HG02840 (cell line): ENCODE measurements around the gene TOB1.

ENCODE experiments used
- ATAC-seq: cut with Tn5 transposase; IDR thresholded peaks from one replicate; pipeline ENCODE4 v1.9.1; 2021; ENCODE audit warnings: mild to moderate bottlenecking, moderate library complexity, moderate number of reproducible peaks; ENCODE audit not compliant: unreplicated experiment, low FRiP score

Gene TOB1, protein sequence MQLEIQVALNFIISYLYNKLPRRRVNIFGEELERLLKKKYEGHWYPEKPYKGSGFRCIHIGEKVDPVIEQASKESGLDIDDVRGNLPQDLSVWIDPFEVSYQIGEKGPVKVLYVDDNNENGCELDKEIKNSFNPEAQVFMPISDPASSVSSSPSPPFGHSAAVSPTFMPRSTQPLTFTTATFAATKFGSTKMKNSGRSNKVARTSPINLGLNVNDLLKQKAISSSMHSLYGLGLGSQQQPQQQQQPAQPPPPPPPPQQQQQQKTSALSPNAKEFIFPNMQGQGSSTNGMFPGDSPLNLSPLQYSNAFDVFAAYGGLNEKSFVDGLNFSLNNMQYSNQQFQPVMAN

DNA sequence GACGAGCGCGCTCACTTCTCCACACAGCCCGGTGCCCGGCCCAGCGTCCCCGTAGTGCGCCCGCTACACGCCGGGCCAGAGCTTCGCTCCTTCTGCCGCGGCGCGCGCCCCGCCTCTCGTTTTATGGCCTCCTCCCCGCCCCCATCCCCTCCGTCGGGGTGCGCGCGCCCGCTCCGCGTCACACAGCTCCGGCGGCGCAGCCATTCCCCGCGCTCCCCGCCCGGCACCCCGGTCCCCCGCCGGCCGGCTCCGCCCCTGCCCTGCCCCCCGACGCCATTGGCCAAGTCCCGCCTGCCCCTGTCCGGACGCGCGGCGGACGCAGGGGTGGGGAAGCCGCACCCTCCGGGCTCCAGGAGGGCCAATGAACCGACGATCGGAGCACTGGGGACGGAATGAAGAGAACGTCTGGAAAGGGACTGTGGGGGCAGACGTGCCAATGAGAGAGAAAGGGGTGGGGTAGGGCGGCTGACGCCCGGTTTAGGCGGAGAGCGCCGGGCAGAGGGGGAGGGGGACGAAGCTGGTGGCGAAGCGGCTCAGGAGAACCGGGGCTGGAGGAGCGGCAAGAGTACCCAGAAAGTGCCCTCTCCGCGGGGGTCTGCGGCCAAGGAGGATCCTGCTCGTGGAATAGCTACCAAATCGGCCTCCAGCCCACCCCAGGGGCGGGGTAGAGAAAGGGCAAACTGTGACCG lies at the start of gene TOB1:
Gene TOB1, minus strand, starts transcription at position 94 of the 689 bp plus-strand sequence. CDS start 2,337 bp downstream, outside the sequence.
- peak; percentile 71 for ATAC-seq

DNA sequence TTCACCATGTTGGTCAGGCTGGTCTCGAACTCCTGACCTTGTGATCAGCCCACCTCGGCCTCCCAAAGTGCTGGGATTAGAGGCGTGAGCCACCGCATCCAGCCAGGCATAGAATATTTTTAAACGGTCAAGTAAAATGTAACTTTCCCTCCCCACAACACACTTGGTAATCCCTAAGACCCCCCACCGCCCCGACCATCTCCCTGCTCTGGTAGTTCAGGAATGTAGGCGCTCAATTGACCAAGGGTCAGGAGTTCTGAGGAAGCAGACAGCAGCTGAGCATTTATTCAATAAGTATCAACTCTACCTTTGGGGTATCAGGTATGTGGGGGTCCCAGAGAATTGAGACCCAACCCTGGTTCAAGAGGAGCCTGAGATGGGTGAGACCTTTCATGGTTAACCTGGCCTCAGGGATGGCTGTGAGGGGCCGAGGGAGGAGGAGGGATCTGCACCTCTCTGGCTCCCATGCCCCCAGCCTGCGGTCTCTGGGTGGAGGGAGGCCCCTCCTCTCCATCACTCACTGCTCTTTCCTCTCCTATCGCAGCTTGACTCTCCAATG lies 48.4 kb upstream of the TOB1 start:
- no peak for ATAC-seq

DNA sequence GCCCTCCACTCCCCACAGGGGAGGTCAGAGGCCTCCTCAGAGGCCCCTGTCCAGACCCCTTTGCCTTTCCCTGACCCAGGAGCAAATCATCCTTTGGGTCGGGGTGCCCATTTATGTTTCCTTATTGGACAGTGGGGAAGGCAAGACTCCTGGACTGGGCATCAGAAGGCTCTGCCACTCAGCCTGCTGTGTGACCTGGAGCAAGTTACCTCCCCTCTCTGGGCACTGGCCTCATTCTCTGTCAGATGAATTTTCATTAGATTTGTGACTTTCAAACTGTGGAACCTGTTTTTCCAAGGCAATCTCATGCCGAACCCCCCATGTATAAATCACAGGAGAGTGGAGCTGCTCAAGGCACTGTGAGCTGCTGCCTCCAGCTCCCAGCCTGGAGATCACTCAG lies 47.0 kb upstream of the TOB1 start:
- ATAC-seq, result no peak

DNA sequence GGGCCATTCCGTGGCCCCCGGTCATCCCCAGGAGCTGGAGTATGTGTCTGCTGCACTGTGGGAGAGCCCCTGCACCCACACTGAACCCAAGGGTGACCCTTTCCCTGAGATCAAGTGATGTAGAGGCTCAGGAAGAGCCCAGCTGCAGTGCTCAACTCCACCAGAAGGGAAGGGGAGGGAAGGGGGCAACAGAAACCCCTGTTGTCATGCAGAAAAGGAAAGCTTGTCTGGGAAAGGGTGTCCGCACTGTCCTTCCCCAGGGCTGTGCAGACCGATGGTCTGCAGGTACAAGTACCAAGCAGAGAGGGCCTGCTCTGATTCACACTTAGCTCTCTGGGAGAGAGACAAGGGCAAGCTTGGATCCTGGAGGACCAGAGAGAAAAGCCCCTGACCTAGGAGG lies 45.7 kb upstream of the TOB1 start:
- no peak for ATAC-seq

DNA sequence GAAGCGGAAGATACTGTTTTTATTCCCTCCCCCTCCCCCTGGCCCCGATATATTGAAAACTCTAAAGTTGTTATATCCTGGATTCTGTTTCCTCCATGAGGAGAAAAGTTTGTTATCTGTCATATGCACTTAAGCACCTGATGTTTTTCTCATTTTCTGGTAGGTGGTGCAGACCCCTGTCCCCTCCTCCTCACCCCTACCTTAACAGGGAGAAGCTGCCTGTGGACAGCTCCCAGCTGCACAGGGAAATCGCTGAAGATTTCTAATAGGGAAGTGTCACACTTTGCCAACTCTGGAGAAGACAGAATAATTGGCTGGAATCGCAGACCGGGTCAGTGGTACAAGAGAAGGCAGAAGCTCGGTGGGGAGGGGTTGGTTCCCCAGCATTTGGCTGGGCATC lies 45.3 kb upstream of the TOB1 start:
- no peak for ATAC-seq

DNA sequence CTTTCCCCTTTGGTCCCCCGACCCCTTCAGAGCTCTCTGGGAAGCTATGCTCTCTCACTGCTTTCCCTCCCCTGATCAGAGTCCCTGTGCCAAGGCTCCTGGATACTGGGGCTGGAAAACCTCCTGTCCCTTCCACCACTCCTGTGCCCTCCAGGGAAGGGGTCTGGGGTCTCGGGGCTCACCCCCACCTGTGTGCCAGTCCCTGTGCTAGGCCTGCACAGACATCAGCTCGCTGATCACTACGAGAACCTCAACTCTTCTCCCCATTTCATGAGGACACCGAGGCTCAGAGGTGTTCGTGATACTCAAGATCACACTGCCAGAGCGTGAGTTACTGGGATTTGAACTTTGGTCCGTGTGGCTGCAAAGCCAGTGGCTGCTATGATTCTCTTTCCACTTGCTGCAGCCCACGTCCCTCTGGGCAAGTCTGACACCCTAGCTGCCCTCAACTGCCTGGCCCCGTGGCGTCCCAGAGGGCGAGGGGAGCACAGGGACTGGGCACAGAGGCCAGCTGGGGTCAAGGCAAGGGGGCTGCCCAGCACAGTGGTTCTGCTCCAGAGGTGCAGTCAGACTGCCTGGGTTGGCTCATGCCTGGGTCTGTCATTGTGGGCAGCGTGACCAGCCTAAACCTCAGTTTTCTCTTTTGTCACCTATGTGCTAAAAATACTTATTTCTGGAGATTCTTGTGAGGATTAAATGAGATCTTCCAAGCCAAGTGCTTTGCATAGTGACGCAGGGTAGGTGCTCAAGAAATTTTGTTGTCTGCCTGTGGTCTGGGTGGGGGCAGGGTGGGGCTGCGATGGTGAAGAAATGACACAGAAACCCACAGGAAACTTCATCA lies 43.8 kb upstream of the TOB1 start:
- ATAC-seq, result no peak

DNA sequence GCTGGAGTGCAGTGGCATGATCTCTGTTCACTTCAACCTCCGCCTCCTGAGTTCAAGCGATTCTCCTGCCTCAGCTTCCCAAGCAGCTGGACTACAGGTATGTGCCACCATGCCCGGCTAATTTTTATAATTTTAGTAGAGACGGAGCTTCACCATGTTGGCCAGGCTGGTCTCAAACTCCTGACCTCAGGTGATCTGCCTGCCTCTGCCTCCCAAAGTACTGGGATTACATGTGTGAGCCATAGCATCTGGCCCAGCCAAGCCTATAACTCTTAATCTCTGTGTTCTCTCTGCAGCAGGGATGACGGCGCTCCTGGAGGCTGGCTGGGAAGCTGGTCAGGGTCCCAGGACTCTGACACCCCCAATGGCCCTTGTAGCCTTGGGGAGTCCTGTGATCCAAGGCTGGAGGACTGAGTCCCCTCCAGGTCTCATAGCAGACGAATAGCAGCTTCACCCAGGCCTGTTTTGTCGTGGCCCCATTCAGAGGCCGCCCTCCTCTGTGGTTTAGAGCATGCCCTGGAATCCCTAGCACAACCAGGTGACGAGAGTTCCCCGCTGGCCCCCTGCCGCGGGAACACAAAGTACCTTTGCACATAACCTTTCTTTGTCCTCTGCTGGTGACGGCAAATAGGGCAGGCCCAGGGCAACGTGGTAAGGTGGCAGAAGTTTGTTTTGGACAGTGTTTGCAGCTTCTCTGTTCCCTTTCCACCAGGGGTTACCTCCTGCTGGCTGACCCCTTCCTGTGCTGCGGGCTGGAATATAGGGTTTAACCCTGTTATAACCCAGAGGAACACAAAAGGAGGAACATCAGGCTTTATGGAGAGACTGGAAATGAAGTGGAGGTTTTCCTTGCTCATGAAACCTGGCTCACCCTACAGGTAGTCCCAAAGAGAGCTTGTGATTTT lies 43.0 kb upstream of the TOB1 start:
- ATAC-seq, result no peak

DNA sequence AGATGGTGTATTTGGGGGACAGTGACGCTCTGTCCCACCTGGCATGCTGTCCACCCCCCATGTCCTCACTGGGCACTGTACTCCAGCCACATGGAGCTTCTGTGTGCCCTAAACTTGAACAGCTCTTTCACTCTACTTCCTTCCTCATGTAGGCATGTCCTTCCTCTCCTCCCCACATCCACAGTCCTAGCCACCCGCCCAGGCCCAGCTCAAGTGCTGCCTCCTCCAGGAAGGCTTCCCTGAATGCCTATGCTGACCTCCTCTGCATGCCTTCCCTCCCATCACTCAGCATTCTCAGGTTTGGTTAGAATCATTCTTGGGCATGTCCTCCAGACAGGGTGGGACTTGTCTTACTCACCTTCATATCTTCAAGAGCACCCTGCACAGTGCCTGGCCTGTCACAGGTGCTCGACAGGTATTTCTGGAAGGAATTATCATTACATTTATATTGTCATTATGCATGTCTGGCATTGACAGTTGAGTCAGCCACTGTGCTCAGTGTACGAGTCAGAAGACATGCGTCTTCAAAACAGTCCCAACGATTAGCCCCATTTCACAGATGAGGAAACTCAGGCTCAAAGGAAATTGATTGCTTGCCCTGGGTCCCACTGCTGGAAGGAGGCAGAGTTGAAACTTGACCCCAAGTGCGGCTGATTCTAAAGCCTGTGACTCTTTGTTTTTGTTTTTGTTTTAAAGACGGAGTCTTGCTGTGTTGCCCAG lies 42.1 kb upstream of the TOB1 start:
- ATAC-seq, result no peak

DNA sequence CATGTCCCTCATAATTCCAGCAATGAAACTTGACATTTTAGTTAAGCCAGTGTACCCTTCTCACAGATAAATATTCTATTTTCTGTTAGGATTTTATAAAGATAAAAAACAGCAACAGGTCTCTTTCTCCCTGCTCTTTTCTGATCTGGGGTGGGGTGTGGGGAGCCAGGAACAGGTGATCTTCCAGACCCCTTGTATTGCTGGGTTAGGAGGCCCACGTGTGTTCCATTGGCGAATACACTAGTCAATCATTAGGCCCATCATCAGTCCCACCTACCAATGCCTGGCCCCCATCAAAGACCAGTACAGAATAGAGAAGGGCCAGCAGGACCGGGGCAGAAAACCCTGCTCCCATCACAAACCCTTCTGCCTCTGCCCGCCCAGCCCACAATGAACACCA lies 40.3 kb upstream of the TOB1 start:
- ATAC-seq, result no peak

DNA sequence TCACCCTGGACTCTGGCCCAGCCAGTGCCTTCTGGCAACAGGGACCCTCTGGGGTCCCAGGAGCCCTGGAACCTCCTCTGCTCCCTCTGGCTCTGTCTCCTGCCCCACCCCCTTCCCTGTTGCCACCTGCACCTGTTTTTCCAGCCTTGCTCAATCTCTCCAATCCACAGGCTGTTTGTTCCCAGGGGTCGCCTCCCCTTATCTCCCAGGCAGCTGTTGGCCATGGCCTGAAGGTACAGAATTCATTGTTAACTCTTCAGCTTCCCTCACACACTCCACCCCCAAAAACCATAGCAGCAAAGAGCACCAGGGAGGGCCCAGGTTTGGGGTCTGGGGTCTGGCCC lies 39.3 kb upstream of the TOB1 start:
- ATAC-seq, result no peak

DNA sequence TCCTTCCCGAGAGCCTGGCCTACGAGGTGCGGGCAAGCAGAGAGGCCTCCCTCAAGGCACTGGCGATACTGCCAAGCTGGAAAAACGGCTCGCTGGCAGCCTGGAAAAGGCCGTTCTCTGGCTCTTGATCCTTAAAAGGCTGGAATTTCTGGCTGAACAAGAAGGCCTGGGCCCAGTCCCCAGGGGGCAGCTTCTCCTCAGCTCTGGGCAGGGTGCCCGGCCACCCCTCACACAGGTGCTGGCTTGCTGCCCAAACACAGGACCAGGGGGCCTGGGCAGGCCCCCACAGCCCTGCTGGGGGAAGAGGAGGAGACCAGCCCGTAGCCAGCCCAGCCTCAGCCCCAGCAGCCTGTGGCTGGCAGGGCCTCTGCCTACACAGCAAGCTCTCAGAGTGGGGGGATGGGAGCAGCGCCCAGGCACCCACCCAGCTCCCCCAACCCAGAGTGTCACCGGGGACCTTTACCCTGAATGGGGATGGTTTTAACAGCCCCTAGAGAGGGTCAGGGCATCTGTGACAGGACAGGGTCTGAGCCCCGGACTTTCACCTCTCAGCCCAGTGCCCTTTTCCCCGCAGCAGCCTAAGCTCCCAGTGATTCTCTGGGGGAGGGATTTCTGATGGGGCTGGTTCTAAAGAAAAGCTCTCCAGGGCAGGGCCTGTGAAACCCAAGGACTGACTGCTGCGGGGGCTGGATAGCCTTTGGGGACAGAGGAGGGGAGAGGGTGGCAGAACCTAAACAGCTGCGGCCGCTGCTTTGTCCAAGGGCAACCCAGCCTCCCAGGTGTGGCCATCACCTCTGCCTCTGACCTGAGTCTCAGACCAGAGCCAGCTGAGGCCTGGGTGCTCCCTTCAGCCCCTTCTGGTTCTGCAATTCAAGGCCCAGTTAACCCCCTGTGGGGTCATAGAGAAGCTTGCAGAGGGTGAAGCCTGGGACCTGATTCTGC lies 38.6 kb upstream of the TOB1 start:
- no peak for ATAC-seq

DNA sequence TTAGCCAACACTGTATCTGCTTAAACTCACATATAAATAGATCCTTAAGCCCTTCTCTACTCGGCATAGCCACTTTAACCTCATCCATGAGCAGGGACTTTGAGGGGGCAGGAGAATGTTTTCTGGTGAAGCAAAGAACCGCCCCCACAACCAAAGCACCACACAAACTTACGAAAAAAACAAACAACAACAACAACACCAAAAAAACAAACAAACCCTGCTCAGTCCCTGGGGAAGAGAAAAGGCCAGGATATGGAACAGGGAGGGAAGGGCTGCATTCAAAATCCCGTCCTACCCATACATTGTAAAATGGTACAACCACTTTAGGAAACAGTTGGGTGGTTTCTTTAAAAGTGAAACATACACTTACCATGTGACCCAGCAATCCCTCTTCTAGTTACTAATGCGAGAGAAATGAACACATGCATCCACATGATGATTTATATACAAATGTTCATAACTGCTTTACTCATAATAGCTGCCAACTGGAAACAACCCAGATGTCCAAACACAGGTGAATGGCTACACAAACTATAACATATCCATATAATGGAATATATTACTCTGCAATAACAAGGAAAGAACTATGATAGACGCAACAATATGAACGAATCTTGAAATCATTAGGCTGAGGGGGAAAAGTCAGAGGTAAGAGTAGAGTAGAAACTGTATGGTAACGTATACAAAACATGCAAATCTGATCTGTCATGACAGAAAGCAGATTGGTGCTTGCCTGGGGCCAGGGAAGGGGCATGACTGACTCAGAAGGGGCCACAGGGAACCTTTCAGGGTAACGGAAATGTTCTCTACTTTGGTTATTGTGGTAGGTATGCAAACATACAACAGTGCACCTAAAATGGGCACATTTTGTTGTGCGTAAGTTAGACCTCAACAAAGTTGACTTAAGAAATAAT lies 37.7 kb upstream of the TOB1 start:
- no peak for ATAC-seq

DNA sequence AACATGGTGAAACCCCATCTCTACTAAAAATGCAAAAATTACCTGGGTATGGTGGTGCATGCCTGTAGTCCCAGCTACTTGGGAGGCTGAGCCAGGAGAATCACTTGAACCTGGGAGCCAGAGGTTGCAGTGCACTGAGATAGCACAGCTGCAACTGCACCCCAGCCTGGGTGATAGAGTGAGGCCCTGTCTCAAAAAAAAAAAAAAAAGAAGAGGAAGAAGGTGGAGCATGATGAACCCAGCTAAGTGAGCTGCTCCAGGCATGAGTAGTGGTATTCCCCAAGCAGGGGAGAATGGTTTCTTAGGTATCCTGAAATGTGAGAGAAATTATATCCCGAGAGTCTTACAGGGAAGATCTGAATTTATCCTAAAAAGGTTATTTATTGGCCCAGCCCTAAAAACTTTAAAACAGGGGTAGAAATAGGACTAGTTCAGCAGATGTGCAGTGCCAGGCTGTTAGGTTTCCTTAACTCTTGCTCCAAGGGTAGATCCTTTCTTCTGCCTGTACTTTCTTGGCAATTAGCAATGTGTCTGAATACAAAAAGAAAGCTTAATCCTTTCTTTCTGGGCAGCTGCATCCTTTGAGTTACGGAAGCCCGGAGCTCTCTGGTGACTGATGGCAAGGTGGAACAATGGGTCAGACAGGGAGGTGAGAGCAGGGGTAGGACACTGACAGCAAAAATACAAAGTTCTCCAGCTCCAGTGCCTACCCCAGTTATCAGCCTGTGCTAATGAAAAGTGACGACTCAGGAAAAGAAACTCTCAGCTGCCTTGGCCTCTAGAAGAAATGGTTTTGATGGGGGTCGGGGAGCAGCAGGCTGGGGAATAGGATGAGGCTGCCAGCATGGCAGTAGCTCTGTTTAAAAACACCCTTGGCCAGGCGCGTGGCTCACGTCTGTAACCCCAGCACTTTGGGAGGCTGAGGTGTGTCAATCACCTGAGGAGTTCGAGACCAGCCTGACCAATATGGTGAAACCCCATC lies 36.5 kb upstream of the TOB1 start:
- no peak for ATAC-seq

DNA sequence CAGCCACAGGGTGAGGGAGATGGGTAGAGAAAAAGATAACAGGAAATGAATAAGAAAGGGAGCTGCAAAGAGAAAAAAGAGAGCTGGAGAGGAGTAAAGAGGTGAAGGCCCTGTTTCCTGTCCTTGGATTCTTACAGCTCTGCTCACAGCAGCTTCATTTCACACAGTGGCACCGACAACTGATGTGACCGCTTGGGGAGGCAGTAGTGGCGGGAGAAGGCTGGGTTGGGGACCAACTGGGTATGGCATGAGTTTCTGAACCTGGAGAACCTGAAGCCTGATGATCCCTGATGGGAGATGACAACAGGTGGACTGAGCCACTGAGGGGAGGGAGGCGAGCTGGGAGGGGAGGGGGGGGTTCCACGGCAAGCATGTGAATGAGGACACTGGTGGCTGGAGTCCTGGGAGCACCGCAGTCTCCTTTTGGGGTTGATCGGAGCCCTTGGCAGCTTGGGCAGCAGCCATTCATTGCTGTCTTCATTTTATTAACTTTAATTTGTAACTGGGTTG lies 34.3 kb upstream of the TOB1 start:
- ATAC-seq, result no peak

DNA sequence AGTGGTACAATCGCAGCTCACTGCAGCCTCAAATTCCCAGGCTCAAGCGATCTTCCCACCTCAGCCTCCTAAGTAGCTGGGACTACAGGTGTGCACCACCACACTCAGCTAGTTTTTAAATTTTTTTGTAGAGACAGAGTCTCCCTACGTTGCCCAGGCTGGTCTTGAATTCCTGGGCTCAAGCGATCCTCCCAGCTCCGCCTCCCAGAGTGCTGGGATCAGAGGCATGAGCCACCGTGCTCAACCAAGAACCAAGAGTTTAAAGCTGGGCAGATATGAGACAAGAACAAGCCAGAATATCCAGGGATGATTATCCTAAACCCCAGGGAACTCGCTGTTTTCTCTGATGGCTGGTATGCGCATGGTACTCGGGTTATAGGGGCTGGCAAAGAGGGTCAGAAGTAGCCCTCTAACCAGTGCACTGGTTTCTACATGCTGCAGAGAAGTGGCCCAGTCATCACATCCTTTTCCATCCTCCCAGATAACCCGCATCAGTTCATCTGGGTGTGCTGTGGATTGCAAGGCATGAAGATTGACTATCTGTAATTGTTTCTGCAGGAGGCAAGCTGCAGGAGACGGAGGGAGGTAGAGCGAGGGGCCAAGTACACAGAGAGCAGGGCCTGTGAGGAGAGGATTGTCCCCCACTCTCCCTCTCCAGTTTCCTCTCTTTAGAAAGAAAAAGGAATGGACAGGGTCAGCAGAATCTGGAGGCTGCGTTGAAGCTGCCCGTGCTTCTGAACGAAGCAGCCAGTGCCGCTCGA lies 33.6 kb upstream of the TOB1 start:
- ATAC-seq, result no peak
